ENCODE results near the gene GCK. TPM values are rescaled to one million over a fixed set of nuclear protein-coding genes. Genes with fewer than 3 reads are reported as not detected.

Gene GCK
- total and polyA plus RNA-seq, 2 of the 13 experiments (the other 11 are each of a cell fraction or from before 2014, with no cell fraction given) = not detected

- CTCF ChIA-PET (ENCODE audit: low intra/inter-chr PET ratio, low total read pairs) = no interaction called here
- Histone ChIP-seq H3K27ac (ENCODE audit: extremely low read length, insufficient read depth, low read length) (no peak overlapping the region), H3K4me1 (ENCODE audit: insufficient read depth, low read length) (peaks cover 8% of the 10 kb centered on the region; the same call in 1 of the 2 replicates), H4K20me1 (ENCODE audit: insufficient read depth, low read length) (no peaks in the 10 kb centered on the region), H3K9ac (ENCODE audit: insufficient read depth, low read depth, low read length) (no peak overlapping the region), H3K9me3 (ENCODE audit: low read length) (peaks cover 14% of the 10 kb centered on the region), H3K27me3 (ENCODE audit: control insufficient read depth in 1 of 2, insufficient read depth in 2 of 2, low read length in 2 of 2) (peaks cover 2 to 20% of the 10 kb centered on the region in 2 experiments; a peak in 3 of 5 replicates), H3K79me2 (ENCODE audit: insufficient read depth, low read length) (no peaks in the 10 kb centered on the region), H2AFZ (ENCODE audit: low read length) (no peak overlapping the region), H3K4me3 (replicated peaks in 1 of 3; ENCODE audit: insufficient read depth in 1 of 3, low read depth in 2 of 3, low read length in 3 of 3) (no peak overlapping the region), H3K4me2 (ENCODE audit: low read depth, low read length) (no peak overlapping the region), H3K36me3 (replicated peaks in 1 of 2; ENCODE audit: control insufficient read depth in 1 of 2, insufficient read depth in 2 of 2, low read length in 2 of 2) (no peaks in the 10 kb centered on the region)
- 29% methylated on average over 5 of the region's 5 CpGs for WGBS (ENCODE audit: low lambda C conversion rate)
- no peak for TF ChIP-seq ZNF878 (CRISPR knock-in tag; IDR thresholded peaks at IDR 0.05)
- no peak for TF ChIP-seq NR2F1 (CRISPR knock-in tag; IDR thresholded peaks at IDR 0.05)
- TF ChIP-seq ZNF788 (CRISPR knock-in tag; IDR thresholded peaks at IDR 0.05; ENCODE audit: borderline replicate concordance) = no peak
- no peak for TF ChIP-seq SP5 (CRISPR knock-in tag; IDR thresholded peaks at IDR 0.05; ENCODE audit: borderline replicate concordance, low read depth)
- no peak for TF ChIP-seq BRF2 (CRISPR knock-in tag; IDR thresholded peaks at IDR 0.05)
- TF ChIP-seq NCOA5 (CRISPR knock-in tag; IDR thresholded peaks at IDR 0.05) = no peak
- FAIRE-seq = no peak
- DNase-seq (ENCODE audit: low spot score) = no peak
- POLR2A ChIA-PET = no interaction called here
- in situ Hi-C loops (cut with HindIII; ENCODE audit: extremely low pct_ligation_motif_present, low pct_unique_long_range_greater_than_20kb) (no loop called here), intact Hi-C loops (cut with micrococcal nuclease; ENCODE audit: unreplicated experiment) (loop anchor here (5.0 kb wide), 1 partner anchor 936 kb away; no protein-coding TSS in a partner anchor)
- BruUV-seq (replicated peaks) = no TSS peak
- ATAC-seq = no peak
Observed at GRCh38 chr7:44186736-44187135, 2.5 kb downstream of the GCK start.

- FAIRE-seq (no peak), ATAC-seq (no peak), DNase-seq (ENCODE audit: low spot score) (no peak)
- H3K4me3 ChIP-seq (replicated peaks in 1 of 3; ENCODE audit: insufficient read depth in 1 of 3, low read depth in 2 of 3, low read length in 3 of 3) = no peak overlapping the region
- peaks cover 8% of the 10 kb centered on the region; the same call in 1 of the 2 replicates for H3K4me1 ChIP-seq (ENCODE audit: insufficient read depth, low read length)
- intact Hi-C loops (cut with micrococcal nuclease; ENCODE audit: unreplicated experiment) (loop anchor here (5.0 kb wide), 1 partner anchor 937 kb away; no protein-coding TSS in a partner anchor), in situ Hi-C loops (cut with HindIII; ENCODE audit: extremely low pct_ligation_motif_present, low pct_unique_long_range_greater_than_20kb) (no loop called here)
- no peak overlapping the region for H2AFZ ChIP-seq (ENCODE audit: low read length)
- ChIA-PET POLR2A (no interaction called here), CTCF (ENCODE audit: low intra/inter-chr PET ratio, low total read pairs) (no interaction called here)
- no peak overlapping the region for H3K4me2 ChIP-seq (ENCODE audit: low read depth, low read length)
- no peak overlapping the region for H3K9ac ChIP-seq (ENCODE audit: insufficient read depth, low read depth, low read length)
- H3K79me2 ChIP-seq (ENCODE audit: insufficient read depth, low read length) = no peaks in the 10 kb centered on the region
- no peaks in the 10 kb centered on the region for H4K20me1 ChIP-seq (ENCODE audit: insufficient read depth, low read length)
- no peaks in the 10 kb centered on the region for H3K36me3 ChIP-seq (replicated peaks in 1 of 2; ENCODE audit: control insufficient read depth in 1 of 2, insufficient read depth in 2 of 2, low read length in 2 of 2)
- H3K27me3 ChIP-seq (ENCODE audit: control insufficient read depth in 1 of 2, insufficient read depth in 2 of 2, low read length in 2 of 2) = peaks cover 2 to 20% of the 10 kb centered on the region in 2 experiments; a peak in 3 of 5 replicates
- no TSS peak for BruUV-seq (replicated peaks)
- no peak overlapping the region for H3K27ac ChIP-seq (ENCODE audit: extremely low read length, insufficient read depth, low read length)
- TF ChIP-seq ISX (CRISPR knock-in tag; conservative IDR thresholded peaks at IDR 0.05) = no peak
- H3K9me3 ChIP-seq (ENCODE audit: low read length) = peaks cover 14% of the 10 kb centered on the region
- WGBS (ENCODE audit: low lambda C conversion rate) = 0% methylated on average over 1 of the region's 5 CpGs
Observed at GRCh38 chr7:44185729-44186128, 3.5 kb downstream of the GCK start.

All from HepG2 (cell line).